Astrocyte (in vitro differentiated cells and primary cell): ENCODE data around the gene IGSF6. TPM values are rescaled to one million over a fixed set of nuclear protein-coding genes. Genes with fewer than 3 reads are reported as not detected.
"Not testable (repeated sequence)": the region's sequence is repeated elsewhere in the genome, so short reads cannot be mapped to it uniquely, and the experiment has no call there.

Source experiments
- DNase-seq: peaks from one replicate; pipeline ENCODE4 v3.0.0-alpha.2; 2010; ENCODE audit warnings: low read depth
- FAIRE-seq: peaks from 2 replicates; lab custom pipeline; 2011; peaks lifted over from hg19 to GRCh38; lab: Jason Lieb, UNC
- H2AFZ ChIP-seq: 2 replicates; pipeline ENCODE4 v1.6.0; 2012; ENCODE audit warnings: low read depth, low read length, inconsistent platforms
- H3K27ac ChIP-seq: 2 replicates; pipeline ENCODE4 v1.5.1; 2011; ENCODE audit warnings: low read depth, low read length, inconsistent platforms
- H3K27me3 ChIP-seq: 2 replicates; pipeline ENCODE4 v1.6.0; 2011; ENCODE audit warnings: low read length, inconsistent platforms; ENCODE audit not compliant: insufficient read depth
- H3K36me3 ChIP-seq: 2 replicates; pipeline ENCODE4 v1.5.1; 2011; ENCODE audit warnings: low read length, inconsistent platforms; ENCODE audit not compliant: insufficient read depth
- H3K4me1 ChIP-seq: 2 replicates; pipeline ENCODE4 v1.5.1; 2011; ENCODE audit warnings: low read length, inconsistent platforms; ENCODE audit not compliant: insufficient read depth
- H3K4me2 ChIP-seq: 2 replicates; pipeline ENCODE4 v1.6.0; 2012; ENCODE audit warnings: low read length, inconsistent platforms
- H3K4me3 ChIP-seq: 2 replicates; pipeline ENCODE4 v1.5.1; 2011; ENCODE audit warnings: low read depth, mild to moderate bottlenecking, low read length, inconsistent platforms; ENCODE audit not compliant: insufficient read depth
- H3K79me2 ChIP-seq: 2 replicates; pipeline ENCODE4 v1.6.0; 2012; ENCODE audit warnings: mild to moderate bottlenecking, low read length, inconsistent platforms; ENCODE audit not compliant: insufficient read depth
- H3K9ac ChIP-seq: 2 replicates; pipeline ENCODE4 v1.6.0; 2012; ENCODE audit warnings: mild to moderate bottlenecking, low read length, inconsistent platforms
- H3K9me3 ChIP-seq: 2 replicates; pipeline ENCODE4 v1.5.1; 2012; ENCODE audit warnings: low read depth, mild to moderate bottlenecking, low read length, inconsistent platforms; ENCODE audit not compliant: insufficient read depth
- H4K20me1 ChIP-seq: 2 replicates; pipeline ENCODE4 v1.6.0; 2012; ENCODE audit warnings: low read length, inconsistent platforms; ENCODE audit not compliant: insufficient read depth
- H3K27ac Mint-ChIP-seq: one replicate; pipeline ENCODE4 v1.8.0; 2021; ENCODE audit warnings: mild to moderate bottlenecking, mixed read lengths; ENCODE audit not compliant: unreplicated experiment
- H3K27me3 Mint-ChIP-seq: one replicate; pipeline ENCODE4 v1.8.0; 2021; ENCODE audit warnings: low read depth, mixed read lengths; ENCODE audit not compliant: unreplicated experiment
- H3K36me3 Mint-ChIP-seq: one replicate; pipeline ENCODE4 v1.8.0; 2021; ENCODE audit warnings: low read depth, mixed read lengths; ENCODE audit not compliant: unreplicated experiment
- H3K4me1 Mint-ChIP-seq: one replicate; pipeline ENCODE4 v1.8.0; 2021; ENCODE audit warnings: low read depth, mixed read lengths; ENCODE audit not compliant: unreplicated experiment
- H3K4me3 Mint-ChIP-seq: one replicate; pipeline ENCODE4 v1.8.0; 2021; ENCODE audit warnings: mild to moderate bottlenecking, moderate library complexity, mixed read lengths; ENCODE audit not compliant: unreplicated experiment
- H3K9me3 Mint-ChIP-seq: one replicate; pipeline ENCODE4 v1.8.0; 2021; ENCODE audit warnings: mild to moderate bottlenecking, mixed read lengths; ENCODE audit not compliant: unreplicated experiment
- CTCF ChIP-seq: IDR thresholded peaks from 2 replicates; pipeline ENCODE4 v1.5.1; 2011; ENCODE audit warnings: low read depth, mild to moderate bottlenecking, inconsistent platforms, low read length, moderate library complexity; ENCODE audit not compliant: insufficient read depth
- EZH2 ChIP-seq: IDR thresholded peaks from 2 replicates; pipeline ENCODE4 v1.6.1; 2012; ENCODE audit warnings: mild to moderate bottlenecking, low read length, inconsistent platforms; ENCODE audit not compliant: insufficient read depth
- total RNA-seq: library from RNA; stranded (reverse); gene quantifications from 2 replicates; pipeline ENCODE4 v1.2.1, GENCODE V29; 2021

The IGSF6 gene
- total RNA-seq, 1 donor from 2014 or later: not detected

DNA sequence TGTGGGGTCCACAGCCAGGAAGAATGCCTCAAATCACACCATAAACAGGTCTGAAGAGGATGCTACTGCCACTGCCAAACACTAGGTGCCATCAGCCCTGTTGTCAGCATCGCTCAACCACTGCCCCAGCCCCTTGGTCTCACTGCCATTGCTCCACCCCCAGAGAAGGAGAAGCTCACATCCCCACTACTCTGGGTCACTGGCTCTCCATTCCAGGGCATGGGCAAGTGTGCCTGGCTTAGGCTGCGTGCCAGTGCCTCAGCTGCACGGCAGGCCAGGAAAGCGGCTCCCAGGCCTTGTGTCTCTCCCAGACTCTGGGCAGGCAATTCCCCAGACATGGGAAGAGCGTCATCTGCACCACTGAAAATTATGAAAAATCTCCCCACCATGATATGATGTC, 1.2 kb upstream of the IGSF6 start:
- Histone ChIP-seq H4K20me1 (peaks cover 32% of the 10 kb centered on the region), H2AFZ (no peak overlapping the region), H3K9ac (no peak overlapping the region), H3K27ac (no peak overlapping the region), H3K36me3 (peaks cover 8% of the 10 kb centered on the region), H3K4me1 (no peaks in the 10 kb centered on the region), H3K4me2 (no peak overlapping the region), H3K27me3 (no peaks in the 10 kb centered on the region), H3K79me2 (peaks cover 12% of the 10 kb centered on the region), H3K4me3 (no peak overlapping the region), H3K9me3 (no peaks in the 10 kb centered on the region)
- no peaks in the 10 kb centered on the region for H3K9me3 Mint-ChIP-seq
- no peak for FAIRE-seq
- no peaks in the 10 kb centered on the region for H3K27me3 Mint-ChIP-seq
- H3K4me3 Mint-ChIP-seq: no peak overlapping the region
- H3K27ac Mint-ChIP-seq: no peak overlapping the region
- no peak for DNase-seq
- peaks cover 4% of the 10 kb centered on the region for H3K36me3 Mint-ChIP-seq
- no peak for TF ChIP-seq CTCF
- peaks cover 7% of the 10 kb centered on the region for H3K4me1 Mint-ChIP-seq

DNA sequence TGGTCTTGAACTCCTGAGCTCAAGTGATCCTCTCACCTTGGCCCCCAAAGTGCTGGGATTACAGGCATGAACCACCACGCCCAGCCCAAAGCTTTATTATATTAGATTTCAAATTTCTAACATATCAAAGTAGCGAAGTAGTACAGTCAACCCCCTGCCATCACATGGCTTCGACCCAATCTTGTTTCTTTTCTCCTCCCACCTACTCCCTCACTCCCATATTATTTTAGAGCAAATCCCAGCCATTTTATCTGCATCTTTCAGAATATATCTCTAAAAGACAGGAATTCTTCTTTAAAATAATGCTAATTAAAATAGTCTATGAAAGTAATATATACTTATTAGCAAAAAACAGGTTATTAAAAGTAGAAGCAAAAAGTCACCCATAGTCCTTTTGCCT, 893 bp downstream of the IGSF6 start:
- H3K79me2 ChIP-seq: peaks cover 32% of the 10 kb centered on the region
- Mint-ChIP-seq H3K9me3 (no peaks in the 10 kb centered on the region), H3K36me3 (peaks cover 12% of the 10 kb centered on the region), H3K27me3 (no peaks in the 10 kb centered on the region), H3K4me1 (peaks cover 10% of the 10 kb centered on the region), H3K27ac (no peak overlapping the region), H3K4me3 (no peak overlapping the region)
- H4K20me1 ChIP-seq: peaks cover 31% of the 10 kb centered on the region
- H3K9me3 ChIP-seq: no peaks in the 10 kb centered on the region
- no peak overlapping the region for H3K27ac ChIP-seq
- no peaks in the 10 kb centered on the region for H3K4me1 ChIP-seq
- no peak overlapping the region for H3K4me3 ChIP-seq
- H3K36me3 ChIP-seq: peaks cover 10% of the 10 kb centered on the region
- DNase-seq (no peak), FAIRE-seq (no peak)
- H2AFZ ChIP-seq: no peak overlapping the region
- H3K9ac ChIP-seq: no peak overlapping the region
- no peak overlapping the region for H3K4me2 ChIP-seq
- no peaks in the 10 kb centered on the region for H3K27me3 ChIP-seq
- TF ChIP-seq EZH2: no peak
- no peak for TF ChIP-seq CTCF

DNA sequence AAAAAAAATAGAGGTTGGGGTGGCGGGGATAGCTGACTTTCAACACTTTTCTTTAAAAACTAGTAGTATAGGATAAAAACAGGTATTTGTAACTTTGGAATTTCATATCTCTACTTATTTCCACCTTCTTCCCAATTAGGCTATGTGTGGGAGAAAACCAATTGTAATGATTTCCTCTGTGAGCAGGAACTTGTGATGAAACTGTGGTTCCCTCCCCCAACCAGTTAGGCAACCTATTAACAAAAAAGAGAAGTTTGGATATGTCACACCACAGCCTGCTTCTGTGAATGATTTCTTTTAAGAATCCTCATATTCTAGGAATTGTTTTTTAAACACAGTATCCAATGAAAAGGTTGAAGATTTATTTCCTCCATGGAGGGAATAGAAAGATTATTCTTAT, 1.9 kb downstream of the IGSF6 start:
- Histone ChIP-seq H3K9ac (no peak overlapping the region), H3K9me3 (no peaks in the 10 kb centered on the region), H2AFZ (no peak overlapping the region), H3K79me2 (peaks cover 39% of the 10 kb centered on the region), H3K27me3 (no peaks in the 10 kb centered on the region), H3K4me1 (no peaks in the 10 kb centered on the region), H3K27ac (no peak overlapping the region), H3K4me3 (no peak overlapping the region), H4K20me1 (peaks cover 38% of the 10 kb centered on the region), H3K36me3 (peaks cover 9% of the 10 kb centered on the region), H3K4me2 (no peak overlapping the region)
- H3K36me3 Mint-ChIP-seq: peaks cover 12% of the 10 kb centered on the region
- no peak for TF ChIP-seq CTCF
- TF ChIP-seq EZH2: no peak
- H3K4me3 Mint-ChIP-seq: no peak overlapping the region
- no peak for FAIRE-seq
- no peaks in the 10 kb centered on the region for H3K27me3 Mint-ChIP-seq
- DNase-seq: no peak
- no peaks in the 10 kb centered on the region for H3K9me3 Mint-ChIP-seq
- H3K4me1 Mint-ChIP-seq: peaks cover 18% of the 10 kb centered on the region
- H3K27ac Mint-ChIP-seq: no peak overlapping the region

DNA sequence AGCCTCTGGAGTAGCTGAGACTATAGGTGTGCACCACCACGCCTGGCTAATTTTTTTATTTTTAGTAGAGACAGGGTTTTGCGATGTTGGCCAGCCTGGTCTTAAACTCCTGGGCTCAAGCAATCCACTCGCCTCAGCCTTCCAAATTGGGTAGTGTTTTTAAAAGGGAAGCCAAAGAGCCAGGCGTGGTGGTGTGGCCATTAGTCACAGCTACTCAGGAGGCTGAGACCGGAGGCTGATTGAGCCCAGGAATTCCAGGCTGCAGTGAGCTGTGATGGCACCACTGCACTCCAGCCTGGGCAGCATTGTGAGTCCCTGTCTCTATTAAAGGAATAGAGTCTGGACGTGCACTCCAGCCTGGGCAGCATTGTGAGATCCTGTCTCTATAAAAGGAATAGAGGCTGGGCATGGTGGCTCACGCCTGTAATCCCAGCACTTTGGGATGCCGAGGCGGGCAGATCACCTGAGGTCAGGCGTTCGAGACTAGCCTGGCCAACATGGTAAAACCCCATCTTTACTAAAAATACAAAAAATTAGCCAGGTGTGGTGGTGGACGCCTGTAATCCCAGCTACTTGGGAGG, 2.5 kb downstream of the IGSF6 start:
- H3K27ac ChIP-seq, H3K4me2 ChIP-seq, H3K4me3 Mint-ChIP-seq, H3K4me1 ChIP-seq, H2AFZ ChIP-seq, H3K27ac Mint-ChIP-seq, H3K27me3 Mint-ChIP-seq, H3K9me3 ChIP-seq, FAIRE-seq, H3K36me3 ChIP-seq, DNase-seq, H3K27me3 ChIP-seq, H3K4me3 ChIP-seq, H3K9me3 Mint-ChIP-seq, H3K9ac ChIP-seq: not testable (repeated sequence)
- Histone ChIP-seq H3K79me2 (peaks cover 39% of the 10 kb centered on the region), H4K20me1 (peaks cover 38% of the 10 kb centered on the region)
- Mint-ChIP-seq H3K36me3 (peaks cover 12% of the 10 kb centered on the region), H3K4me1 (peaks cover 19% of the 10 kb centered on the region)
